ENCODE data around the gene TOX2.

Gene TOX2

DNA sequence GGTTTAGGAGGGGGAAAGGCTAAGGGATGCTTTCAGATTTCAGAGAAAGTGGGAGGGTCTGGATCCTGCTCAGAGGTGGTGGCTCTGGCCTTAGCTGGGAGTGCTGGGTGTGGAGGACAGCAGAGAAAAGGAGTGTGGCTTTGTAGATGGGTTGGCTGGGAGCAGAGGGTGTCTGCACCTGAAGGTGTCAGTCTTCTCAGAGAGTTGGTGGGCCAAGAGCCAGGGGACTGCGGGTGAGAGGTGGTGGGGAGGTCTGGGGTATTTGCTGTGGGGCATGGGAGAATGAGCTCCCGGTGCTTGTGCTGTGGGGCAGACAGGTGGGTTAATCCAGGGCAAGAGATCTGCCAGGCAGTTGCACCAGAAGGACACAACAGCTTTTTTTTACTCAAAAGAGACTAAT is 67.4 kb downstream of the TOX2 start:
- DNase-seq = no peak

DNA sequence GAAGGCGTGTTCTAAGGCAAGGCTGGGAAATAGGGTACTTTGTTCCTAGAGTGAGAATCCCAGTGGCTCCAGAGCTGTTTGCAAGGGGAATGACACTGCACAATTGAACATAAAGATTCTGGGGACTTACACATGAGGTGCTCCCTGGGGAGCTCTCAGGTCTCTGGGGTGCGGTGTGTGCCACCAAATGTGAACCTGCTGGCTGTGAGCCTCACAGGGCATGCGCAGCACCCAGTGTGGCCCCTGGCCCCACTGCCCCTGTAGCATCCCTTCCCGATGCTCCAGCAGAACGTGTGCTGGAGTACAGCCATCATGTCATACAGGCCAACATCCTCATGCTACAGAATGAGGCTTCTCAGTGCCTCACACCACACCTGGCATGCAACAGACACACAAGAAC is 68.2 kb downstream of the TOX2 start:
- DNase-seq = no peak

DNA sequence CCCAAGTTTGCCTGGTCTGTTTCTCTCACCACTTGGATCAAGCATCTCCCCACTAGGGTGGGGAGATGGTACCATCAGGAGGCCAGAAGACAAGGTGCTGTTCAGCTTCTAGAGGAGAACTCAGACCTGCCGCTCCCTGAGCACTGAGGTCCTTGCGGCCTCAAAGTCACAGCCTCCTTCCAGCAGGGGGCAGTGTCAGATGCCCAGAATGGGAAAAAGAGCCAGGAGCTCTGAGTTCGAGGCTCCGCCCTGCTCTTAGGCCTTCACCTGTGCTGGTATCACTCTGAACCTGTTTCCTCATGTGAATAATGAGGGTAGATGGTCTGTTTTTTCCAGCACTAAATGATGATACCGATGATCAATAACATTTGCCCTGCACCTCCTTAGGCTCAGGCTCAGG is 68.7 kb downstream of the TOX2 start:
- no peak for DNase-seq

DNA sequence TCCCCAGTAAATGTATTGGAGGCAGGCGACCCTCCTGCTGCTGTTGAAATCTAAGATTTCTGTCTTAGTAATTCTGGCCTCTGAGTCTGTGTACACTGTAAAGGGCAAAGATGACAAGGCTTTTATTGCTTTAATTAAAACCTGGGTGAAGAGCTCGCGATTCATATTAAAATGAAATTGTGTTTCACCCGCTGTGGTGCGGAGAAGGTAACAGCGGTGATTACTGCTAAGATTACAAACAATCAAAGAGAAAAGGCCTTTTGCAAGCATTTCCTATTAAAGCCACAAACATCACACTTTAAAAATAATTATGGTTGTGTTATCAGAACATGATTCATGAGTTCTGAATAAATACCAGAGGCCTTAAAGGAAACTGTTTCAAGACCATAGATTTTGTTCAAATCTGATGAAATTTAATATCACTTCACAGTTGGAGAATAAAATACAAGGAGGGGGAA is 69.3 kb downstream of the TOX2 start:
- no peak for DNase-seq

DNA sequence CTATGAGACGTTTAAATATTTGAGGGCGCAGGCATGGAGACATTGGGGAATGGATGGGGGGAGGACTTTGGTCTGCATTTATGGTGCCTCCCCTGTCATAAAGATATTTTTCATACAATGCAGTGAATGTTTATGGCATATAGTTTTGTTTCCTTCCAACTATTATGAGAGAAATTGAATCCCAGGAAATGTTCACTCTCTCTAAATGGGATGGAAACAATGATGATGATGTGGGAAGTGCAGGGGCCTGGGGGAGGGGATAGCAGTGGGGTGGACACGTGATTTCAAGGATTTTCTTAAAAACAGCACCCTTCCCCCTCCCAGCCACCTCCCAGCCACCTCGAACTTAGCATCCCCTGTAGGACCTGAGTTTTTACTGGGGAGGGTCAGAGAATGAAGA is 69.9 kb downstream of the TOX2 start:
- DNase-seq = no peak

DNA sequence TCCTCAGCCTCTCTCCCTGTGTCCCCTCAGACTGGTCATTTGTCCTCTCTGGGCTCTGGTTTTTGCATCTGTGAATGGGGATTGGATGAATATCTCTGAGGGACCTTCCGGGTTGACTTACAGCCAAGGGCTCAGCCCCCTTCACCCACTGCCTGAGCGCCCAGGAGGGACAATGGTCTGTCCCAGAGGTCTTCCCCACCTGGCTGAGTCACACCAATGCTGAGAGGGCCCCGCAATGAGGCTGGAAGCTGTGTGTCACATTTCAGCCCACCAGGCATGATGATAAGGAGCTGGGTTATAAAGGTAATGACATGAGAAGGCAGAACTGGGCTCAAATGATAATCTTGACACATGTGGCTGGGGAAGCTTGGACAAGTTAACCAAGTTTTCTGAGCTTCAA is 70.5 kb downstream of the TOX2 start:
- DNase-seq = no peak

DNA sequence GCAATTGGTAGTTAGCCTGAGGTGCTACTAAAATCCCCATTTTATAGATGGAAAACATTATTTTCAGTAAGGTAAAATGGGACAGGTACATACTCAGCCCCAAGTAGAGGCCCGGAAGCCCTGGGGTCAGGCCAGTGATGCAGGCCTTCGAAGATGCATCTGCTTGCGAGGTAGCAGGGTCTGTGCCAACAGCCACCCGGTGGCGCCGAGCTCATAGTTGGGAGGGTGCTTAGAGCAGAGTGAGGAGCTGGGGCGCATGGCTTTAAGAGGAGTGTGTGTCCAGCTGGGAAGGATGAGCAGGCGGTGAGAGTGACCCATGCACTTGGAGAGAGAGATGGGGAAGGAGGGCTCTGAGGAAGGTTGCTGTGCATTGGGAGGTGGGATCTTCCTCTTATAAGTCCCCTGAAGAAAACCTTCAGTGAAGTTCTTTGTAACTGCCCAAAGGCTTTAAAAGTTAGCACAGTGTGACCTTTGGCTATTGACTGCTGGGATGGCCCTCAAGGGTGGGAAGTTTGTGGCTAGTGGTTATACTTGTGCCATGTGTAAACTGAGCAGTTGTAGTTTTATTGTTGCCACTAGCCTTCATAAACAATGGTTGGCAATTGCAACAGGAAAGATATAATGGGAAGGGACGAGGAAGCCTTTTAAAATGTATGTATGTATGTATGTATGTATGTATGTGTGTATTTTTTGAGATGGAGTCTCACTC is 71.1 kb downstream of the TOX2 start:
- no peak for DNase-seq

DNA sequence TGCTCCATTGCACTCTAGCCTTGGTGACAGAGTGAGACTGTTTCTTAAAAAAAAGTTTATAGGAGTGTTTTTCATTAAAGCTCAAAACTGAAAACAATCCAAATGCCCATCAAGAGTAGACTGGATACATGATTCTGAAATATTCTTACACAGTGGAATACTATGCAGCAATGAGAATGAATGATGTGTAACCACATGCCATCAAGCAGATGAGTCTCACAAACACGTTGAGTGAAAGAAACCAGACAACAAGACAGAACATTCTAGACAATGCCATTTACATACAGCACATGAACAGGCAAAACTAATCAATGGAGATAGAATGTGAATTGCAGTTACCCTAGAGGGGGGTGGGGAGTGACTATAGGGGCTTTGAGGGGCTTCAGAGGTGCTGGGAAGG is 72.4 kb downstream of the TOX2 start:
- no peak for DNase-seq

DNA sequence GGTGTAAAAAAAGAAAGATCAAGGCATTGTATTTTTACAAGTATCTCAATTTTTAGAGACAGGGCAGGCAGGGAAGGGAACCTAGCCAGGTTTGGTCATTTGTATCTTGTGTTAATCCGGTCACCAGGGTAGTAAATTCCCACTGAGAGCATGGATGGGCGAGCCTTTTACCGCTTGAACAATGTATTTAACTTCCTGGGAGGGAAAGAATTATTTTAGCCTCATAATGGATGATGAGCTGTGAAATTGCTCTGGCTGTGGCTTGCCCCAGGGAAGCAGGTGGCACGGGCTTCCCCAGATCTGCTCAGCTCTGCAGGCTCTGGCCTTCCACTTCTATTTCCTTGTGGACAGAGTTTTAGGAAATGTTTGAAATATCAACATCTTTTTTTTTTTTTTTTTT is 72.9 kb downstream of the TOX2 start:
- DNase-seq = no peak

DNA sequence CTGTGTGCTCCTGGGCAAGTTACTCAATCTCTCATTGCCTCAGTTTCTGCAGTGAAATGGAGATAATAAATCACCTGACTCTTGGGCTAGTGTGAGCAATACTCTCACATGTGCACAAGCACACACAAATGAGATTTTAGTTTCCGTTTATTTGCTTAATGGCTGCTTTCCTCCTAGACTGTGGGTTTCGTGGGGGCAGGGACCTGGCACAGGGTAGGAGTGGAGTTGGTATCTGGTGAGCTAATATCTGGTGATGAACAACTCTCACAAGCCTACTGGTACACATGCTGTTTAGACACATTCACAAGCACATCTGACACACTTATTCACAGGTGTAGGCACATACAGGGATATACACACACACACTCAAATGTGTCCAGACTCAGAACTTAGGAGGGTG is 73.8 kb downstream of the TOX2 start:
- DNase-seq = no peak

DNA sequence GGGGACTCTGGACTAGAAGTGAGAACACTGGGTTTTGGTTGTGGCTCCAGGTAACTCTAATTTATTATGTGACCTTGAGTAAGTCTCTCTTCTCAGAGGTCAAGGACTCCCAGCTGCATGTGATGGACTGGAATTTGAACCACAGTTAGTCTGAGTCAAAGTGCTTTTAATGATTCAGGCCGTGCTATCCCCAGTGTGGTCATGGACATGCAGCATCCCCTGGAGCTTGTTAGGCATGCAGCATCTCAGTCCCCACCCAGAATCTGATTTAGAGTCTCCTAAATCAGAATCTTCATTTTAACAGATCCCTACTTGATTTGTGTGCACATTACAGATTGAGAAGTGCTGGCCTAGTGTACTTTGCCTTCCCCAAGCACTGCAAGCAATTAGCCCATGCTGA is 74.2 kb downstream of the TOX2 start:
- DNase-seq = no peak

DNA sequence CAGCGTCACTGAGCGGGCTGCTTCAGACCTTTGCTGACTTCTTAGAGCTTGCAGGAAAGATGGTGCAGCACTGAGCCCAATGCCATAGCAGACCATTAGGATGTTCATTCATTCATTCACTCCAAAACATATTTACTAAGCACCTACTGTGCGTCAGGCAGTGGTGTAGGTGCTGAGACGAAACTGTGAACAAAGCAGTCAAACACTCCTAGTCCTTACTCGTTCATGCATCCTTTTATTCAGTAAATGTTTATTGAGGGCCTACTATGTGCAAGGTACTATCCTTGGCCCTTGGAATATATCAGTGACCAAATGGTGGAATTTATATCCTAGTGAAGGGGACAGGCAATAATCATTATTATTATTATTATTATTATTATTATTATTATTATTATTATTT is 76.6 kb downstream of the TOX2 start:
- no peak for DNase-seq

DNA sequence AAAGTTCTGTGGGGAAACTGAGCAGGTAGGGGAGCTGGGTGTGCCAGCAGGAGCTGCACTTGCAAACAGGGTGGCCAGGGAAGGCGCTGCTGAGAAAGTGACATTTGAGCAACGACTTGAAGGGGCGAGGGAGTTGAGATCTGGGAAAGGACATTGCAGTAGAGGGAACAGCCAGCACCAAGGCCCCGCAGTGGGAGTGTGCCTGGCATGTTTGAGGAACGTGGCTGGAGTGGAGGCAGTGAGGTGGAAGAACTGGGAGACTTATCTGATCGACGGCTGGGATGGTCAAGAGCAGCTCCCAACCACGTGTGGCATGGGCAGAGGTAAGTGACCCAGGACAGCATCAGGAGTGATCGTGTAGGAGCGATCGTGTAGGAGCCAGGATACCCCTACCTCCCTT is 77.3 kb downstream of the TOX2 start:
- no peak for DNase-seq

DNA sequence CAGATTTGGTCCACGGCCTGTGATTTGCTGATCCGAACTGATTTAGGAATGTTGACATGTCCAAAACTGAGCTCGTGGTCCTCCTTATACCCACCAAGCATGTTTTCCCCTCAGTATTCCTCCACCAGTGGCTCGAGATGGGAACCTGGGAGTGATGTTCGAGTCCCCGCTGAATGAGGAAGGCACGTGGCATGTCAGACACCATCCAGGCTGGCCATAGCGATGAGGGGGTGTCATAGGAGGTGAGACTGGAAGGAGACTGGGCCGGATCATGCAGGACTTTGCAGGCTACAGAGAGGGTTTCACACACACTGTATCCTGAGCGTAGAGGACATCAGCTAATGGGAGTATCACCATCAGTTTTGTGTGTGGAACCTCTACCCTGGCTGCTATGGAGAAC is 78.2 kb downstream of the TOX2 start:
- DNase-seq = no peak

DNA sequence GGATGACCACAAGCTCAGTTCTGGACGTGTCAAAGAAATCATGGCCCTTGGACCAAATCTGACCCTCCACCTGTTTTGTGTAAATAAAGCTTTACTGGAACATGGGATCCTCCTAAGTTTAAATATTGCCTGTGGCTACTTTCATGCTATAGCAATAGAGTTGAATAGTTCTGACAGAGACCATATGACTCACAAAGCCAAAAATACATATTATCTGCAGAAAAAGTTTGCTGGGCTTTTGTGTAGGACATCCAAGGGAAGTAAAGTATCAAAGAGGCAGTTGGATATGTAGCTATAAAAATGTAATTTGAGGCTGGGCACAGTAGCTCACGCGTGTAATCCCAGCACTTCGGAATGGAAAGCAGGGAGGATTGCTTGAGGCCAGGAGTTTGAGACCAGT is 78.9 kb downstream of the TOX2 start:
- DNase-seq = no peak

DNA sequence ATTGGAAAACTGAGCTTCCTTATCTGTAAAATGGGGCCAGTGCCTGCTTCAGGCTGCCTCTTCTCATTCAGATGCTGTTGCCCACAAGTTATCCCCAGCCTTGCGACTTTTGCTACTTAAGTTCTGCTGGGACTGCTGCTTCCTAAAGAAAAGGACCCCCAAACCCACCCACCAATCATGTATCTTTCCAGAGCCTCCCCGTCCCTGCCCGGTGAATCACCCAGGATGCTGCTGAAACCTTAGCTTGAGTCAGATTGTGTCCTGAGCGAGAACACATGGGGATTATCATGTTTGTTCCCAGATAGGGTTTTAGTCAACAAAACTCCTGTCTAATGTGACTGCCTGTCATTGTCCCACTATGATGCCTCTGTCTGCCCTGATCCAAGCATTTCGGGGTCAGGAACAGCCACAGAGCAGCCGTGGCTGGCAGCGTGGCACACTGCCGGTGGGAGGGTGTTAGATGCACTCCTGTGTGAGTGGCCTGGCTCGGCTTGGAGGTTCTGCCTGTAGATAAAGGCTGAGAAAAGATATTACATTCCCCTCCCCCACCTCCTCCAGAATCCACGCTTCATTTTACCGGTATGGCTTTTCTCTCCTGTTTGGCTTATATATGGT is 79.9 kb downstream of the TOX2 start:
- no peak for DNase-seq

DNA sequence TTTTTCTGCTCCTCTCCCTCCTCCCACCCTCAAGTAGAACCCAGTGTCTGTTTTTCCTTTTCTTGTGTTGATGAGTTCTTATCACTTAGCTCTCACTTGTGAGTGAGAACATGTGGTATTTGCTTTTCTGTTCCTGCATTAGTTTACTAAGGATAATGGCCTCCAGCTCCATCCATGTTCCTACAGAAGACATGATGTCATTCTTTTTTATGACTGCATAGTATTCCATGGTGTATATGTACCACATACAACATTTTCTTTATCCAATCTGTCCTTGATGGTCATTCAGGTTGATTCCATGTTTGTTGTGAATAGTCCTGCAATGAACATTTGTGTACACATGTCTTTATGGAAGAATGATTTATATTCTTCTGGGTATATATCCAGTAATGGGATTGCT is 81.0 kb downstream of the TOX2 start:
- no peak for DNase-seq

DNA sequence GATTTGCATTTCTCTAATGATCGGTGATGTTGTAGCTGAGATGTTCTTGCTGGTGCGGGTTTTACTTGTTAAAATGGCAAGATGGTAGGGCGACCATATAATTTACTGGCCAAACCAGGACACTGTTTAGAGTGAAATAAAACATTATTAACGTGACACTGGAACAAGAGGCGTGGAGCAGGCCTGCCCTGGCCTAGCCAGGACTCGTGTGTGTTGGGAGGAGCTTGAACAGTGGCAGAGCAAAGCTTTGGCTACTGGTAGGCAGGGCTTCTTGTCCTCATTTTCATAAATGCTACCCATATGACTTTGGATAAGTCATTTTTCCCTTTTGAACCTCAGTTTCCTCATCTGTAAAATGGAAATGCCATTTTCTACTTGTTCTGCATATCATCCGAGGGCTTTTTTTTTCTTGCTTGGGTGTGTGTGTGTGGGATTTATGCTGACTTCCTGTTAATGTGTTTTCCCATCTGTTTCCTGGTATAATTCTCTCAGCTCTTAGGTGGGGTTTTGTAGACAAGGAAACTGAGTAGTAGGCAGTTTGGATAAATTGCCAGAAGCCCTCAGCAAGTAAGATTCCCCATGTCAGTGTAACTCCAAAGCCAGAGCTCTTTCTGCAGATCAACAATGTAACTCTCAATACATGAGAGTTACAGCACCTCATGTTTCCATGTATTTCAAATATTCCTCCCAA is 81.7 kb downstream of the TOX2 start:
- DNase-seq = no peak

DNA sequence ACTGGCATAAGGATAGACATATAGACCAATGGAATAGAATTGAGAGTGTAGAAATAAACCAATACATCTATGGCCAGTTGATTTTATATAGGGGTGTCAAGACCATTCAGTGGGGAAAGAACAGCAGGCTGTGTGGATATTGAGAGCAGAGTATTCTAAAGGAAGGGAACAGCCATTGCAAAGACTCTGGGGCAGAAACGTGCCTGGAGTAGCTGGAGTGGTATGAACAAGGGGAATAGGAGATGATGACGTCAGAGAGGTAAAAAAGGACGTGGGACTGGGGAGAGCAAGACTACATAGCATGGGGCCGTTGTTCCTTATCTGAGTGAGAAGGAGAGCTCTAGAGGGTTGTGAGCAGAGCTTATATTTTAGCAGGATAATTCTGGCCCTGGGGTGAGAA is 85.2 kb downstream of the TOX2 start:
- DNase-seq = no peak

DNA sequence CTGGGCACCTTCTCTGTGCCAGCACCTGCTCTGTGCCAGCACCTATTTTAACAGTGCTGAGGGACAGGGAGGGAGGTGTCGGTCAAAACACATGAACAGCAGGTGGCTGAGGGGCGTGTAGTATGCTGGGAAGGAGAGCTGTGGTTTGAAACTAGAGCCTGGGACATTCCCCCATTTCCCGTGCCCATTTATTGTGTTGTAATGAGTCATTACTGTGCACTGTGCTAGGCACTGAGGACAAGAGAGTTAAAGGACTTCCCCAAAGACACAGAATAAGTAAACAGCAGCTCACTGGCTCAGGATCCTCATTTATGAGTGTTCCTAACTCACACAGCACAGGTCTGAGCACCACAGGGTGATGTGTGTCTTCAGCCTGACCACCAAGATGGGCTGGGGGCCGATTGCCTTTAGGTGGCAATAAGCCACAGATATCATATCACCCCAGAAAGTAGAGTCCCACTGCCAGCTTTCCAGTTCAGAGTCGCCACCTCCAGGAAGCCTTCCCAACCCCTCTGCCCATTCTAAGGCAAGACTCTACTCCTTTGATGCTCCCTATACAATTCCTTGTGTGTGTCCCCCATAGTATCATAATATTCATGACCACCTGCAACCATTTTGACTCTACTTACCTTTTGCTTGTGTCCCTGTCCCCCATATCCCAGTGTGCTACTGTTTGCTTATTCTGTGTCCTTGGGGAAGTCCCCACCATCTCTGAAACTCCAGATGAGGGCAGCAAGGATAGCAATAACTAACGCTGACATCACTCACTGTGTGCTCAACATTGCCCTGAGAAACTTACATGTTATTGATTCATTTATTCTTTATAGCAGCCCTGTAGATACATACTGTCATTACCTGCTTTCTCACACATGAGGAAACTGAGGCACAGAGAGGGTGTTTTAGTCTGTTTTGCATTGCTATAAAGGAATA is 87.3 kb downstream of the TOX2 start:
- DNase-seq = no peak

DNA sequence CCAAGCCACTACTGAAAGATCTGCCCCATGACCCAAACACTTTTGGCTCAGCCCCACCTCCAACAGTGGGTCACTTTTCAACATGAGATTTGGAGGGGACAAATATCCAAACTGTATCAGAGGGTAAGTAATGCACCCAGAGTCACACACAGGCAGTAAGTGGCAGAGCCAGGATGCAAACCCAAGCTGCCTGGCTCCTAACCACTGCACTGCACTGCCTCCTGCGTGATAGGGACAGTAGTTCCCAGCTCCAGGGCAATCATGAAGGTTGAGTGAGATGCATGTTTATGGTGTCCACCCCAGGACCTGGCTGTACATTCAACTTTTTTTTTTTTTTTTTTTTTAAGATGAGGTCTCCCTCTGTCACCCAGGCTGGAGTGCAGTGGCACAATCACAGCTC is 88.2 kb downstream of the TOX2 start:
- DNase-seq = no peak

DNA sequence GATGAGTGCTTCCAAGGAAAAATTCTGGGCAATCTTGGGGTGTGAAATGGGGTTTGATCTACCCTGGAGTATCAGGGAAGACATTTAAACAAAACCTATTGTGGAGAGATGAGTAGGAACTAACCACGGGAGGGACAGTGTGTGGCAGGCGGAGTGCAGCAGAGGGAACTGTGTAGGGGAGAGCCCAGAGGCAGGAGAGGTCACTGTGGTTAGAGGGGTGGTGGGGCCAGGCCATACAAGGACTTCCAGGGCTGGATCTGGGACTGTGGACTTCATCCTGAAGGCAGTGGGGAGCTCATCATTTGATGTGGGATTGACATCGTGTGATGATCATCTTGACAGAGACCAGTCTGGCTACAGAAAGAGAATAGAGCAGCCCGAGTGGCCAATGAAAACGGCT is 89.0 kb downstream of the TOX2 start:
- DNase-seq = no peak

DNA sequence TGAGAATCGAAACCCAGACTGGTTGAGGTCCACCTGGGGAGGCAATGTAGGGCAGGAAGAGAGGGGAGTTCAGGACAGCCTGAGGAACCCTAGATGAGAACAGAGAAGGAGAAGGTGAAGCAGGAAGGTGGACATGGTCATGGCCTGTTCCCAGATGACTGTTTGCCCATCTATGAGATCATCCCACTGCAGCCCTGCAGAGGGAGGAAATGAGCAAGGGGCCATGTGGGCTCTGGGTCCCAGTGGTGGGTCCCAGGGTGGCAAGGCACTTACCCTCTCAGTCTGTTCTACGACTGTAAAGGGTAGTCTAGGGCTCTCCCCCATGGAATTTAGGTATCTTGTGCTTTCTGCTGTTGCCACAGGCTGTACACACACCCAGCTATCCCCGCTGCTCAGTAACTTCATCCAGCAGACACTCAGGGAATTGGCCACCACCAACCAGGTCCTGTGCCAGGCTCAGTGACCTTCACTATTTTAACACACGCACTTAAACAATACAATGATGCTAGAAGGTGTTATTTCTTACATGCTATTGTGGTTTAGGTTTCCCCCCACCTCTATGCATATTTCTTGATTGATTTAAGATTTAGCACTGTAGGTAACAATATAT is 89.8 kb downstream of the TOX2 start:
- no peak for DNase-seq
